Ovary (tissue), 3 donors: Measurements from ENCODE around the gene IRF1.

Experiments
- POLR2A ChIP-seq: fragments of 450-650 bp; IDR thresholded peaks from one replicate; pipeline ENCODE4 v1.6.1; 2017; ENCODE audit warnings: antibody characterized with exemption, mild to moderate bottlenecking, moderate library complexity
- TF ChIP-seq, protein P1 (sequence below), 3 donors: fragments of 450-650 bp in 2 of 3; fragments of 200-600 bp in 1 of 3; IDR thresholded peaks; one replicate each; pipeline versions ENCODE4 v1.5.1 to v1.8.0; 2016 to 2022; ENCODE audit warnings: antibody characterized with exemption in 3 of 3, mild to moderate bottlenecking in 1 of 3
- donor health status: DM: no; HTN: no; CAD: no.

DNA sequence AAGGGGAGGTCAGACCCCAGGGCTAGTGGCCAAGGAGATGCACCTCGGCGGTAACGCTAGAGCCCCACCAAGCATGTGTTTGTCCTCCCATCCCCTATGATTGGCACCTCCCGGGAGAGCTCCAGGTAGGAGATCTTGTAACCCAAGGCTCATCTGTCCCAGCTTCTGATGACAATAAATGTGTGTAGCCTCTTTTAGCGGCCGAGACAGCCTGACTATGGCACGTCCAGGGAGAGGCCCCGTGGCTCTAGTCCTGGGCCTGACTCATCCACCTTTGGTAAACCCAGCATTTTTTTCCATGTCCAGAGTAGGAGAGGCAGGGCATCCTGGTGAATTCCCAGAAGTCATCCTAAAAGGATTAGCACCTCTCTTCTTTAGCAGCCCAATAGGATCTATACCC lies 39.2 kb downstream of the IRF1 start:
- no peak for TF ChIP-seq POLR2A
- TF ChIP-seq, protein P1, sequence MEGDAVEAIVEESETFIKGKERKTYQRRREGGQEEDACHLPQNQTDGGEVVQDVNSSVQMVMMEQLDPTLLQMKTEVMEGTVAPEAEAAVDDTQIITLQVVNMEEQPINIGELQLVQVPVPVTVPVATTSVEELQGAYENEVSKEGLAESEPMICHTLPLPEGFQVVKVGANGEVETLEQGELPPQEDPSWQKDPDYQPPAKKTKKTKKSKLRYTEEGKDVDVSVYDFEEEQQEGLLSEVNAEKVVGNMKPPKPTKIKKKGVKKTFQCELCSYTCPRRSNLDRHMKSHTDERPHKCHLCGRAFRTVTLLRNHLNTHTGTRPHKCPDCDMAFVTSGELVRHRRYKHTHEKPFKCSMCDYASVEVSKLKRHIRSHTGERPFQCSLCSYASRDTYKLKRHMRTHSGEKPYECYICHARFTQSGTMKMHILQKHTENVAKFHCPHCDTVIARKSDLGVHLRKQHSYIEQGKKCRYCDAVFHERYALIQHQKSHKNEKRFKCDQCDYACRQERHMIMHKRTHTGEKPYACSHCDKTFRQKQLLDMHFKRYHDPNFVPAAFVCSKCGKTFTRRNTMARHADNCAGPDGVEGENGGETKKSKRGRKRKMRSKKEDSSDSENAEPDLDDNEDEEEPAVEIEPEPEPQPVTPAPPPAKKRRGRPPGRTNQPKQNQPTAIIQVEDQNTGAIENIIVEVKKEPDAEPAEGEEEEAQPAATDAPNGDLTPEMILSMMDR (IDR thresholded peaks at IDR 0.05), result no peak
